ENCODE measurements around the gene MTMR12. TPM values are rescaled to one million over a fixed set of nuclear protein-coding genes. Genes with fewer than 3 reads are reported as not detected.

MTMR12 gene
- total RNA-seq, 2 experiments from 2014 or later = 33.6 to 71.9 TPM

DNA sequence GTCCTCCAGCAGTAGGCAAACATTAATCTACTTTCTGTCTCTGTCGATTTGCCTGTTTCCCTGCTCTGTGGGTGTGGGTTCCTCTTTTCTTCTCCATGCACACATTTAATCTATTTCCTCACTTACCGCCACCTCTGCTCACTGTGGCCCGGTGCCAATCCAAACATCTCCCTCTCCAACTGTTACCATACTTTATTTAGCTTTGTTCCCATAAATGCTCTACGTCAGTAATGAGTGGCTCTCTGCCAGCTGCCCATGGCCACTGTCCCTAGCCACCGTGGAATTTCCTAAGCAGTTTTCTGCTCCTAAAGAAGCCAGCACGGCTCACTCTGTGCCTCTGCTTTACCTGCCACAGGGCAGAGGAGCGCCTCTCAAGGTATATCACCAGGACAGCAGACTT lies 119.1 kb downstream of the MTMR12 start:
- no peaks in the 10 kb centered on the region for H3K4me1 ChIP-seq (ENCODE audit: insufficient read depth, low read length, poor library complexity, severe bottlenecking)
- H3K79me2 ChIP-seq (ENCODE audit: insufficient read depth, low read depth, low read length) = no peaks in the 10 kb centered on the region
- DNase-seq (ENCODE audit: low spot score) = no peak
- BruUV-seq (replicated peaks) = no TSS peak
- no peak overlapping the region for H3K27ac ChIP-seq (ENCODE audit: low read depth, low read length, poor library complexity, severe bottlenecking)
- no peak for TF ChIP-seq EZH2phosphoT487 (IDR thresholded peaks at IDR 0.05; ENCODE audit: borderline replicate concordance, low read depth, low read length)
- no peak for TF ChIP-seq CTCF (conservative IDR thresholded peaks at IDR 0.05; ENCODE audit: low read length)
- H4K20me1 ChIP-seq (ENCODE audit: insufficient read depth, low read length) = no peaks in the 10 kb centered on the region
- H3K36me3 ChIP-seq (ENCODE audit: insufficient read depth, low read length) = no peaks in the 10 kb centered on the region
- H3K4me3 ChIP-seq (ENCODE audit: low read depth, low read length, poor library complexity, severe bottlenecking) = no peak overlapping the region
- no peak overlapping the region; the same call in 1 of the 2 replicates for H2AFZ ChIP-seq (ENCODE audit: low read length)
- H3K9me3 ChIP-seq (ENCODE audit: low read length) = no peaks in the 10 kb centered on the region
- intact Hi-C loops (cut with micrococcal nuclease; ENCODE audit: unreplicated experiment) = no loop called here
- ChIA-PET POLR2A (no interaction called here), CTCF (ENCODE audit: unreplicated experiment) (no interaction called here)
- no peak overlapping the region; the same call in 1 of the 2 replicates for H3K4me2 ChIP-seq (ENCODE audit: low read length)
- H3K9me2 ChIP-seq (ENCODE audit: insufficient read depth, low read length) = no peaks in the 10 kb centered on the region

GRCh38 chr5:32190095-32190494 lies 122.6 kb downstream of the MTMR12 start:
- no peak overlapping the region for H3K4me2 ChIP-seq (ENCODE audit: low read length)
- H3K9me3 ChIP-seq (ENCODE audit: low read length) = peaks cover 7% of the 10 kb centered on the region; the same call in 1 of the 2 replicates
- H2AFZ ChIP-seq (ENCODE audit: low read length) = no peak overlapping the region
- no peaks in the 10 kb centered on the region for H3K4me1 ChIP-seq (ENCODE audit: insufficient read depth, low read length, poor library complexity, severe bottlenecking)
- H3K79me2 ChIP-seq (ENCODE audit: insufficient read depth, low read depth, low read length) = no peaks in the 10 kb centered on the region
- TF ChIP-seq CTCF (conservative IDR thresholded peaks at IDR 0.05; ENCODE audit: low read length) = no peak
- no peak for TF ChIP-seq EZH2phosphoT487 (IDR thresholded peaks at IDR 0.05; ENCODE audit: borderline replicate concordance, low read depth, low read length)
- intact Hi-C loops (cut with micrococcal nuclease; ENCODE audit: unreplicated experiment) = no loop called here
- H3K36me3 ChIP-seq (ENCODE audit: insufficient read depth, low read length) = no peaks in the 10 kb centered on the region
- H4K20me1 ChIP-seq (ENCODE audit: insufficient read depth, low read length) = no peaks in the 10 kb centered on the region
- ChIA-PET POLR2A (interaction anchor here (0.7 kb wide), 1 partner anchor 106 kb away, joined by 5 read pairs; no protein-coding TSS in a partner anchor), CTCF (ENCODE audit: unreplicated experiment) (no interaction called here)
- no peak overlapping the region for H3K27ac ChIP-seq (ENCODE audit: low read depth, low read length, poor library complexity, severe bottlenecking)
- no TSS peak for BruUV-seq (replicated peaks)
- no peak overlapping the region for H3K4me3 ChIP-seq (ENCODE audit: low read depth, low read length, poor library complexity, severe bottlenecking)
- DNase-seq (ENCODE audit: low spot score) = no peak
- H3K9me2 ChIP-seq (ENCODE audit: insufficient read depth, low read length) = no peaks in the 10 kb centered on the region

DNA sequence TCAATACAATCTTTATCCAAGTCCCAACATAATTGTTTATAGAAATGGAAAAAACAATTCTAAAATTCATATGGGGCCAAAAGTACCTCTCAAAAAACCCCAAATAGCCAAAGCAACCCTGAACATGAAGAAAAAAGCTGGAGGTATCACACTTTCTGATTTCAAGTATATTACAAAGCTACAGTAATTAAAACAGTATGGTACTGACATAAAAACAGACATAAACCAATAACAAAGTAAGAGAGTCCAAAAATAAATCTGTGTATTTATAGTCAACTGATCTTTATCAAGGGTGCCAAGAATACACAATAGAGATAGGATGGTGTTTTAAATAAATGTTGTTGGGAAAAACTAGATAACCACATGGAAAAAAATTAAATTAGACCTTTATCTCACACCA lies 125.1 kb downstream of the MTMR12 start:
- TF ChIP-seq CTCF (conservative IDR thresholded peaks at IDR 0.05; ENCODE audit: low read length) (no peak), EZH2phosphoT487 (IDR thresholded peaks at IDR 0.05; ENCODE audit: borderline replicate concordance, low read depth, low read length) (no peak)
- no peak overlapping the region for H3K4me2 ChIP-seq (ENCODE audit: low read length)
- BruUV-seq (replicated peaks) = no TSS peak
- H3K4me3 ChIP-seq (ENCODE audit: low read depth, low read length, poor library complexity, severe bottlenecking) = no peak overlapping the region
- DNase-seq (ENCODE audit: low spot score) = no peak
- H3K36me3 ChIP-seq (ENCODE audit: insufficient read depth, low read length) = no peaks in the 10 kb centered on the region
- no peaks in the 10 kb centered on the region for H3K79me2 ChIP-seq (ENCODE audit: insufficient read depth, low read depth, low read length)
- H3K27ac ChIP-seq (ENCODE audit: low read depth, low read length, poor library complexity, severe bottlenecking) = no peak overlapping the region
- intact Hi-C loops (cut with micrococcal nuclease; ENCODE audit: unreplicated experiment) = no loop called here
- POLR2A ChIA-PET = interaction anchor here (0.6 kb wide), 1 partner anchor 310 kb away, joined by 3 read pairs; no protein-coding TSS in a partner anchor
- H3K9me3 ChIP-seq (ENCODE audit: low read length) = peaks cover 7% of the 10 kb centered on the region; the same call in 1 of the 2 replicates
- CTCF ChIA-PET (ENCODE audit: unreplicated experiment) = no interaction called here
- peaks cover 6% of the 10 kb centered on the region for H3K4me1 ChIP-seq (ENCODE audit: insufficient read depth, low read length, poor library complexity, severe bottlenecking)
- H2AFZ ChIP-seq (ENCODE audit: low read length) = no peak overlapping the region
- no peaks in the 10 kb centered on the region for H3K9me2 ChIP-seq (ENCODE audit: insufficient read depth, low read length)
- no peaks in the 10 kb centered on the region for H4K20me1 ChIP-seq (ENCODE audit: insufficient read depth, low read length)
